Activated CD8-positive, alpha-beta memory T cell treated with anti-CD3 and anti-CD28 coated beads for 1 hour (primary cell): ENCODE measurements around the gene MLXIP.
"Not testable (repeated sequence)": the region's sequence is repeated elsewhere in the genome, so short reads cannot be mapped to it uniquely, and the experiment has no call there.

Experiments
- DNase-seq, 2 donors: peaks; one replicate each; pipeline ENCODE4 v3.0.0-alpha.2; 2020; ENCODE audit warnings: low read depth in 1 of 2; ENCODE audit errors: extremely low read depth in 1 of 2

The MLXIP gene

GRCh38 chr12:122078141-122079032, at the start of gene MLXIP:
TSS of gene MLXIP (plus strand) at chr12:122078756. CDS start at chr12:122078854, 98 bp downstream.
- peak; percentile 71 to 86 for DNase-seq

GRCh38 chr12:122028905-122029560, 49.5 kb upstream of the MLXIP start:
- no peak for DNase-seq

GRCh38 chr12:122029620-122030423, 48.7 kb upstream of the MLXIP start:
- DNase-seq = no peak

GRCh38 chr12:122030424-122031035, 48.0 kb upstream of the MLXIP start:
- no peak for DNase-seq

GRCh38 chr12:122031342-122032216, 47.0 kb upstream of the MLXIP start:
- DNase-seq = peak in 1 of 2 donors; percentile 33

- DNase-seq = no peak
These were observed 46.0 kb upstream of the MLXIP start for GRCh38 chr12:122032580-122032979.

- DNase-seq = no peak
These were observed 43.3 kb upstream of the MLXIP start for GRCh38 chr12:122035292-122035691.

- no peak for DNase-seq
These were observed 42.4 kb upstream of the MLXIP start for GRCh38 chr12:122036153-122036552.

- no peak for DNase-seq
These were observed 37.8 kb upstream of the MLXIP start for GRCh38 chr12:122040579-122041386.

- not testable (repeated sequence) for DNase-seq
These were observed 37.1 kb upstream of the MLXIP start for GRCh38 chr12:122041458-122041857.

- DNase-seq = no peak
These were observed 35.6 kb upstream of the MLXIP start for GRCh38 chr12:122042910-122043309.

- DNase-seq = no peak
These were observed 35.1 kb upstream of the MLXIP start for GRCh38 chr12:122043476-122043875.

- no peak for DNase-seq
These were observed 33.3 kb upstream of the MLXIP start for GRCh38 chr12:122045262-122045661.

GRCh38 chr12:122046145-122046544, 32.4 kb upstream of the MLXIP start:
- DNase-seq = no peak

- DNase-seq = no peak
These were observed 30.4 kb upstream of the MLXIP start for GRCh38 chr12:122048151-122048550.

- no peak for DNase-seq
These were observed 28.7 kb upstream of the MLXIP start for GRCh38 chr12:122049827-122050226.

- no peak for DNase-seq
These were observed 27.9 kb upstream of the MLXIP start for GRCh38 chr12:122050706-122051105.

- no peak for DNase-seq
These were observed 27.2 kb upstream of the MLXIP start for GRCh38 chr12:122051231-122051876.

- no peak for DNase-seq
These were observed 26.3 kb upstream of the MLXIP start for GRCh38 chr12:122052285-122052684.
